Measurements from ENCODE around the gene WDR36.
"Not testable (repeated sequence)": the region's sequence is repeated elsewhere in the genome, so short reads cannot be mapped to it uniquely, and the experiment has no call there.

WDR36 gene

GRCh38 chr5:111141471-111141870 lies 49.3 kb downstream of the WDR36 start:
- DNase-seq, result not testable (repeated sequence)

- DNase-seq, result no peak
These were observed 50.8 kb downstream of the WDR36 start for GRCh38 chr5:111142932-111143331.

GRCh38 chr5:111143910-111144309 lies 51.8 kb downstream of the WDR36 start:
- DNase-seq, result no peak

- DNase-seq, result no peak
These were observed 52.3 kb downstream of the WDR36 start for GRCh38 chr5:111144352-111144930.

GRCh38 chr5:111146053-111146452 lies 53.9 kb downstream of the WDR36 start:
- DNase-seq, result no peak

- DNase-seq, result no peak
These were observed 55.4 kb downstream of the WDR36 start for GRCh38 chr5:111147502-111147901.

- DNase-seq, result no peak
These were observed 59.9 kb downstream of the WDR36 start for GRCh38 chr5:111151998-111152397.

GRCh38 chr5:111153483-111153882 lies 61.3 kb downstream of the WDR36 start:
- DNase-seq, result no peak

- DNase-seq, result no peak
These were observed 61.8 kb downstream of the WDR36 start for GRCh38 chr5:111153945-111154344.

GRCh38 chr5:111158105-111158744 lies 66.1 kb downstream of the WDR36 start:
- peak; percentile 91 for DNase-seq

- DNase-seq, result no peak
These were observed 67.7 kb downstream of the WDR36 start for GRCh38 chr5:111159845-111160244.

GRCh38 chr5:111163000-111163399 lies 70.9 kb downstream of the WDR36 start:
- DNase-seq, result no peak

- no peak for DNase-seq
These were observed 72.9 kb downstream of the WDR36 start for GRCh38 chr5:111165058-111165457.

GRCh38 chr5:111167551-111167950 lies 75.4 kb downstream of the WDR36 start:
- DNase-seq, result no peak

- DNase-seq, result no peak
These were observed 76.5 kb downstream of the WDR36 start for GRCh38 chr5:111168608-111169007.

- DNase-seq, result no peak
These were observed 77.1 kb downstream of the WDR36 start for GRCh38 chr5:111169269-111169668.

GRCh38 chr5:111170279-111170678 lies 78.1 kb downstream of the WDR36 start:
- no peak for DNase-seq

- DNase-seq, result no peak
These were observed 80.4 kb downstream of the WDR36 start for GRCh38 chr5:111172504-111172903.

- no peak for DNase-seq
These were observed 81.3 kb downstream of the WDR36 start for GRCh38 chr5:111173476-111173875.

Measured in activated CD8-positive, alpha-beta memory T cell treated with anti-CD3 and anti-CD28 coated beads for 24 hours (primary cell).